Breast epithelium (tissue), 4 donors: ENCODE data around the gene PLXNA4. TPM values are rescaled to one million over a fixed set of nuclear protein-coding genes. Genes with fewer than 3 reads are reported as not detected.

Experiments used
- DNase-seq, 2 donors: peaks; one replicate each; pipeline ENCODE4 v3.0.0-alpha.2; 2019; ENCODE audit warnings: low spot score in 2 of 2
- H3K27ac ChIP-seq, 2 donors: fragments of 200-600 bp; sonication (generic) in 1 of 2; one replicate each; pipeline ENCODE4 v1.5.1; 2016 to 2019; ENCODE audit warnings: mild to moderate bottlenecking in 1 of 2
- H3K27me3 ChIP-seq, 2 donors: fragments of 200-600 bp; sonication (generic) in 1 of 2; one replicate each; pipeline versions ENCODE4 v1.5.1 to v1.6.0; 2017 to 2019; ENCODE audit warnings: control low read depth in 1 of 2, mild to moderate bottlenecking in 1 of 2
- H3K36me3 ChIP-seq: fragments of 200-600 bp; one replicate; pipeline ENCODE4 v1.5.1; 2019
- H3K4me1 ChIP-seq, 2 donors: fragments of 200-600 bp; sonication (generic); one replicate each; pipeline ENCODE4 v1.5.1; 2016 to 2019; ENCODE audit warnings: control low read depth in 1 of 2
- H3K4me3 ChIP-seq, 3 donors: fragments of 200-600 bp; sonication (generic); 1 replicate in 2 of 3; 2 replicates in 1 of 3; pipeline ENCODE4 v1.5.1; 2016 to 2019; ENCODE audit warnings: mild to moderate bottlenecking in 3 of 3, moderate library complexity in 2 of 3
- H3K9me3 ChIP-seq, 2 donors: fragments of 200-600 bp; sonication (generic) in 1 of 2; one replicate each; pipeline ENCODE4 v1.5.1; 2016 to 2019; ENCODE audit warnings: control low read depth in 1 of 2
- CTCF ChIP-seq, 3 donors: fragments of 450-650 bp; IDR thresholded peaks; one replicate each; pipeline ENCODE4 v1.5.1; 2016 to 2017; ENCODE audit warnings: antibody characterized with exemption in 3 of 3, mild to moderate bottlenecking in 3 of 3, moderate library complexity in 3 of 3
- POLR2A ChIP-seq: fragments of 450-650 bp; IDR thresholded peaks from one replicate; pipeline ENCODE4 v1.6.1; 2016; ENCODE audit warnings: antibody characterized with exemption, mild to moderate bottlenecking, moderate library complexity
- POLR2AphosphoS5 ChIP-seq, 3 donors: sonication (generic); formaldehyde crosslinking; IDR thresholded peaks; one replicate each; pipeline ENCODE4 v1.6.1; 2017; ENCODE audit warnings: antibody characterized with exemption in 3 of 3
- intact Hi-C: fragments of 100-400 bp; cut with DNase I; formaldehyde crosslinking; loops from one replicate; pipeline ENCODE4 v1.15.1; 2023; ENCODE audit warnings: low total_unique reads
- total RNA-seq, 3 donors: library from RNA; depleted of rRNA; stranded (reverse); fragments of >200 nt; gene quantifications; one replicate each; pipeline ENCODE4 v1.1.0, GENCODE V29; 2016

Gene PLXNA4
- total RNA-seq, 3 donors from 2014 or later: 7.2 to 32.5 (median 26.2) TPM

- intact Hi-C loops: no loop called here
- H3K27me3 ChIP-seq: no peaks in the 10 kb centered on the region
These were observed 453.4 kb downstream of the PLXNA4 start for GRCh38 chr7:132122901-132123300.

GRCh38 chr7:132121987-132122386 is 454.3 kb downstream of the PLXNA4 start:
- DNase-seq: no peak
- intact Hi-C loops: no loop called here
- no peaks in the 10 kb centered on the region for H3K27me3 ChIP-seq
- H3K9me3 ChIP-seq: no peaks in the 10 kb centered on the region
- H3K36me3 ChIP-seq: no peaks in the 10 kb centered on the region
- TF ChIP-seq CTCF (IDR thresholded peaks at IDR 0.05) (no peak), POLR2AphosphoS5 (IDR thresholded peaks at IDR 0.05) (no peak), POLR2A (no peak)
- no peak overlapping the region for H3K27ac ChIP-seq
- no peaks in the 10 kb centered on the region for H3K4me1 ChIP-seq
- H3K4me3 ChIP-seq: no peak overlapping the region

More at GRCh38 chr7:132122901-132123300, 453.4 kb downstream of the PLXNA4 start:
- no peak overlapping the region for H3K27ac ChIP-seq
- H3K9me3 ChIP-seq: no peaks in the 10 kb centered on the region
- no peak for DNase-seq
- H3K4me1 ChIP-seq: no peaks in the 10 kb centered on the region
- no peaks in the 10 kb centered on the region for H3K36me3 ChIP-seq
- H3K4me3 ChIP-seq: no peak overlapping the region
- TF ChIP-seq CTCF (IDR thresholded peaks at IDR 0.05) (no peak), POLR2AphosphoS5 (IDR thresholded peaks at IDR 0.05) (no peak), POLR2A (no peak)

GRCh38 chr7:132118641-132119040 is 457.6 kb downstream of the PLXNA4 start:
- Histone ChIP-seq H3K4me3 (no peak overlapping the region), H3K4me1 (no peaks in the 10 kb centered on the region), H3K27me3 (no peaks in the 10 kb centered on the region), H3K9me3 (no peaks in the 10 kb centered on the region), H3K27ac (no peak overlapping the region), H3K36me3 (no peaks in the 10 kb centered on the region)
- no peak for DNase-seq
- intact Hi-C loops: no loop called here
- TF ChIP-seq POLR2A (no peak), CTCF (IDR thresholded peaks at IDR 0.05) (no peak), POLR2AphosphoS5 (IDR thresholded peaks at IDR 0.05) (no peak)

GRCh38 chr7:132117636-132118035 is 458.6 kb downstream of the PLXNA4 start:
- no peaks in the 10 kb centered on the region for H3K27me3 ChIP-seq

GRCh38 chr7:132117181-132117580 is 459.1 kb downstream of the PLXNA4 start:
- intact Hi-C loops: no loop called here
- Histone ChIP-seq H3K4me1 (no peaks in the 10 kb centered on the region), H3K4me3 (no peak overlapping the region), H3K27me3 (no peaks in the 10 kb centered on the region), H3K27ac (no peak overlapping the region), H3K36me3 (no peaks in the 10 kb centered on the region), H3K9me3 (no peaks in the 10 kb centered on the region)
- DNase-seq: no peak
- TF ChIP-seq POLR2A (no peak), CTCF (IDR thresholded peaks at IDR 0.05) (no peak), POLR2AphosphoS5 (IDR thresholded peaks at IDR 0.05) (no peak)

More at GRCh38 chr7:132117636-132118035, 458.6 kb downstream of the PLXNA4 start:
- Histone ChIP-seq H3K4me3 (no peak overlapping the region), H3K27ac (no peak overlapping the region), H3K9me3 (no peaks in the 10 kb centered on the region), H3K4me1 (no peaks in the 10 kb centered on the region), H3K36me3 (no peaks in the 10 kb centered on the region)
- DNase-seq: no peak
- TF ChIP-seq CTCF (IDR thresholded peaks at IDR 0.05): no peak
- no peak for TF ChIP-seq POLR2A
- no peak for TF ChIP-seq POLR2AphosphoS5 (IDR thresholded peaks at IDR 0.05)
- intact Hi-C loops: no loop called here
